Endometrium (tissue), 2 donors: ENCODE measurements around the gene L3MBTL4.
"Not testable (repeated sequence)": the region's sequence is repeated elsewhere in the genome, so short reads cannot be mapped to it uniquely, and the experiment has no call there.

ENCODE experiments used
- FAIRE-seq: peaks from 2 replicates; lab custom pipeline; 2012; peaks lifted over from hg19 to GRCh38; lab: Jason Lieb, UNC
- donor health status: control.
- donor health status: control.

Gene L3MBTL4

GRCh38 chr18:6414723-6415417 lies at the start of gene L3MBTL4:
Gene L3MBTL4, minus strand, starts transcription at chr18:6414911. Its CDS starts 103,286 bp downstream, at chr18:6311625.
- FAIRE-seq = no peak

GRCh38 chr18:6452194-6452593 lies 37.5 kb upstream of the L3MBTL4 start:
- FAIRE-seq = no peak

GRCh38 chr18:6449213-6449612 lies 34.5 kb upstream of the L3MBTL4 start:
- no peak for FAIRE-seq

GRCh38 chr18:6444466-6445228 lies 29.9 kb upstream of the L3MBTL4 start:
- FAIRE-seq = no peak

GRCh38 chr18:6441200-6441599 lies 26.5 kb upstream of the L3MBTL4 start:
- FAIRE-seq = no peak

GRCh38 chr18:6437937-6438818 lies 23.5 kb upstream of the L3MBTL4 start:
- no peak for FAIRE-seq

- no peak for FAIRE-seq
Measured at GRCh38 chr18:6435731-6436130, 21.0 kb upstream of the L3MBTL4 start.

GRCh38 chr18:6434987-6435709 lies 20.4 kb upstream of the L3MBTL4 start:
- no peak for FAIRE-seq

- peak; percentile 53 for FAIRE-seq
Measured at GRCh38 chr18:6434481-6434880, 19.8 kb upstream of the L3MBTL4 start.

GRCh38 chr18:6431659-6432318 lies 17.1 kb upstream of the L3MBTL4 start:
- FAIRE-seq = no peak

- FAIRE-seq = no peak
Measured at GRCh38 chr18:6428851-6429395, 14.2 kb upstream of the L3MBTL4 start.

GRCh38 chr18:6427286-6427685 lies 12.6 kb upstream of the L3MBTL4 start:
- FAIRE-seq = no peak

GRCh38 chr18:6423289-6423688 lies 8.6 kb upstream of the L3MBTL4 start:
- no peak for FAIRE-seq

- no peak for FAIRE-seq
Measured at GRCh38 chr18:6414118-6414722, 491 bp downstream of the L3MBTL4 start.

GRCh38 chr18:6413579-6414117 lies 1.1 kb downstream of the L3MBTL4 start:
- FAIRE-seq = no peak

GRCh38 chr18:6412933-6413472 lies 1.7 kb downstream of the L3MBTL4 start:
- FAIRE-seq = no peak

GRCh38 chr18:6411382-6411781 lies 3.3 kb downstream of the L3MBTL4 start:
- FAIRE-seq = no peak

GRCh38 chr18:6409933-6410332 lies 4.8 kb downstream of the L3MBTL4 start:
- no peak for FAIRE-seq

- not testable (repeated sequence) for FAIRE-seq
Measured at GRCh38 chr18:6408543-6408942, 6.2 kb downstream of the L3MBTL4 start.

GRCh38 chr18:6406910-6407470 lies 7.7 kb downstream of the L3MBTL4 start:
- no peak for FAIRE-seq
